Upper lobe of right lung (tissue), 1 donor: ENCODE measurements around the gene FSHR. TPM values are rescaled to one million over a fixed set of nuclear protein-coding genes. Genes with fewer than 3 reads are reported as not detected.

Experiments used
- ATAC-seq: fragments of 200-7000 bp; cut with Tn5 transposase; one replicate; pipeline ENCODE4 v1.9.1; 2020; ENCODE audit warnings: mild to moderate bottlenecking, moderate library complexity
- DNase-seq: peaks from one replicate; pipeline ENCODE4 v3.0.0-alpha.2; 2020
- H3K27ac ChIP-seq: fragments of 200-600 bp; one replicate; pipeline ENCODE4 v1.8.0; 2022
- H3K27me3 ChIP-seq: fragments of 200-600 bp; one replicate; pipeline ENCODE4 v1.8.0; 2022; ENCODE audit warnings: mild to moderate bottlenecking
- H3K36me3 ChIP-seq: fragments of 200-600 bp; one replicate; pipeline ENCODE4 v1.8.0; 2022
- H3K4me1 ChIP-seq: fragments of 200-600 bp; one replicate; pipeline ENCODE4 v1.8.0; 2022
- H3K4me3 ChIP-seq: fragments of 200-600 bp; one replicate; pipeline ENCODE4 v1.8.0; 2022; ENCODE audit warnings: mild to moderate bottlenecking
- H3K9me3 ChIP-seq: fragments of 200-600 bp; one replicate; pipeline ENCODE4 v1.8.0; 2022
- CTCF ChIP-seq: fragments of 200-600 bp; IDR thresholded peaks from one replicate; pipeline ENCODE4 v1.8.0; 2022; ENCODE audit warnings: antibody characterized with exemption
- intact Hi-C: fragments of 100-400 bp; cut with DNase I; formaldehyde crosslinking; loops from one replicate; pipeline ENCODE4 v1.11.0; 2022
- total RNA-seq: library from RNA; stranded (reverse); fragmentation: NEBNext Ultra II Directional; extraction: Animal tissue kit (Norgen Biotek cat#: 25700); gene quantifications from one replicate; pipeline ENCODE4 v1.2.1, GENCODE V29; 2021
- donor health status: DM: no; HTN: yes; CAD: no; lungs with severe emphysema.

FSHR gene
- total RNA-seq, 1 donor from 2014 or later, result not detected

GRCh38 chr2:48982887-48983435, 171.4 kb downstream of the FSHR start:
- Histone ChIP-seq H3K27me3 (no peaks in the 10 kb centered on the region), H3K36me3 (no peaks in the 10 kb centered on the region), H3K4me1 (no peaks in the 10 kb centered on the region), H3K27ac (no peak overlapping the region), H3K9me3 (no peaks in the 10 kb centered on the region), H3K4me3 (no peak overlapping the region)
- DNase-seq, result no peak
- ATAC-seq, result no peak
- TF ChIP-seq CTCF, result no peak
- intact Hi-C loops, result no loop called here

- Histone ChIP-seq H3K4me1 (no peaks in the 10 kb centered on the region), H3K27me3 (no peaks in the 10 kb centered on the region), H3K27ac (no peak overlapping the region), H3K9me3 (no peaks in the 10 kb centered on the region), H3K4me3 (no peak overlapping the region), H3K36me3 (no peaks in the 10 kb centered on the region)
- intact Hi-C loops, result no loop called here
- no peak for DNase-seq
- no peak for ATAC-seq
- no peak for TF ChIP-seq CTCF
Observed at GRCh38 chr2:48980846-48981245, 173.5 kb downstream of the FSHR start.

GRCh38 chr2:48979691-48980090, 174.6 kb downstream of the FSHR start:
- no peaks in the 10 kb centered on the region for H3K27me3 ChIP-seq
- no peak overlapping the region for H3K27ac ChIP-seq
- no peaks in the 10 kb centered on the region for H3K9me3 ChIP-seq
- no peak overlapping the region for H3K4me3 ChIP-seq
- no peaks in the 10 kb centered on the region for H3K36me3 ChIP-seq
- DNase-seq (no peak), ATAC-seq (no peak)
- no peaks in the 10 kb centered on the region for H3K4me1 ChIP-seq
- TF ChIP-seq CTCF, result no peak
- intact Hi-C loops, result no loop called here

- no peak for DNase-seq
Observed at GRCh38 chr2:48978131-48978530, 176.2 kb downstream of the FSHR start.

GRCh38 chr2:48971801-48972200, 182.5 kb downstream of the FSHR start:
- Histone ChIP-seq H3K27ac (no peak overlapping the region), H3K36me3 (no peaks in the 10 kb centered on the region), H3K27me3 (no peaks in the 10 kb centered on the region), H3K9me3 (no peaks in the 10 kb centered on the region), H3K4me3 (no peak overlapping the region), H3K4me1 (no peaks in the 10 kb centered on the region)
- TF ChIP-seq CTCF, result no peak
- intact Hi-C loops, result no loop called here
- ATAC-seq (no peak), DNase-seq (no peak)

More at GRCh38 chr2:48978131-48978530, 176.2 kb downstream of the FSHR start:
- Histone ChIP-seq H3K9me3 (no peaks in the 10 kb centered on the region), H3K4me1 (no peaks in the 10 kb centered on the region), H3K27me3 (no peaks in the 10 kb centered on the region), H3K27ac (no peak overlapping the region), H3K36me3 (no peaks in the 10 kb centered on the region), H3K4me3 (no peak overlapping the region)
- ATAC-seq, result no peak
- intact Hi-C loops, result no loop called here
- no peak for TF ChIP-seq CTCF

GRCh38 chr2:48968011-48968410, 186.3 kb downstream of the FSHR start:
- Histone ChIP-seq H3K27ac (no peak overlapping the region), H3K4me3 (no peak overlapping the region), H3K9me3 (no peaks in the 10 kb centered on the region), H3K4me1 (no peaks in the 10 kb centered on the region), H3K27me3 (no peaks in the 10 kb centered on the region), H3K36me3 (no peaks in the 10 kb centered on the region)
- no peak for ATAC-seq
- no peak for TF ChIP-seq CTCF
- no peak for DNase-seq
- intact Hi-C loops, result no loop called here
